HG03095 (cell line): ENCODE data around the gene KCNQ1.

Experiments
- ATAC-seq: cut with Tn5 transposase; IDR thresholded peaks from one replicate; pipeline ENCODE4 v1.9.1; 2021; ENCODE audit warnings: moderate library complexity; ENCODE audit not compliant: unreplicated experiment

Gene KCNQ1

DNA sequence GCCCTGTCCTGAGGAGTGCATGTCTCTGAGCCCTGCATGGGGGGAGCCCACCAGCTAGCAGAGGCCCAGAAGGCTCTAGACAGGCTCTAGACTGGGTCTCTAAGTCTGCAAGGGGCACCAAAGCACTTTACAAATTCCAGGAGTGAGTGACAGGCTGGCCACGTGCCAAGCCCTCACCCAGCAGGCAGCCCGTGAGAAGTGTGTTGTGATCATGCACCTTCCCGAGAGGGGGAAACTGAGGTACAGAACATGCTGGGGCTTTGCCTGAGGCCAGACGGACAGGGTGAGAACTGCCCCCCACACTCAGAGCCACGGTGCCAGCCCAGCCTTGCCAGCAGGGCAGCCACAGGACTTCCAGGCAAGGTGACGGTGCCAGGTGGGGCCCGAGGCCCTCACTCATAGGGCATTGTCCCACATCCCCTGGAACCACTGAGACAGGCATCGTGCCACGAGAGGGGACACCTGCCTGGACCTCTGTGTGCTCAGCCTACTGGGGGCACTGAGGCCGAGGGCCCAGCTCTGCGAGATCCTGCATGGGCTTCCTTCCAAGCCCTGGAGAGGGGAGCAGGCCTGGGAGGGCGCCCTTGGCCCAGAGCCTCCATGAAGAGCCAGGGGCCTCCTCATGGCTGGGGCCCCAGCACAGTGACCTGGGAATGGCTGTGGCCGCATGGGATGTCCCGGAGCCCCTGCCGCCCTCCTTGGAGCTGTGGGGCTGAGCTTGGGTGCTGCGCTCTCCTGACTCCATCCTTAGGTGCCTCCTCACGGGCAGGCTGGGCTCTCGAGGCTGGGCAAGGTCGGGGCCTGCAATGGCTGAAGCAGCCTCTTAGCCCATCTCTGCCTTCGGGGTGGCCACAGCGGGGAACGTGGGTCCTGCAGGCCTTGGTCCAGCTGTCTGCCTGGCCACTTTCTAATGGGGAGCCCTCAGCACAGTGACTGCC is 133.5 kb downstream of the KCNQ1 start:
- no peak for ATAC-seq

DNA sequence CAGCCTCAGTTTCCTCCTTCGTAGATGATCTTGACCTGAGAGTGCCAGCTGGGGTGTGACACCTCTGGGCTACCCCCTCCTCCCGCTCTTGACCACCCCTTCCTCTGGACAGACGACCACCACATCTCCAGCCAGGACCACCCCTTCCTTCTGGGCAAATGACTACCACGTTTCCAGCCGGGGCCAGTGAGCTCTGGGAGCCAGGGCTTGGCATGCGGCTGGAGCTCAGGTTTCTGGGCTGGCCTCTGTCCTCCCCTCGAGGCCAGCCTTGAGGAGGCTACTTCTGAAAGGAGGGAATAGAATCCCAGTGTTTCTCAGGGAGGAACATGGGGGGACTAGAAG is 134.1 kb downstream of the KCNQ1 start:
- ATAC-seq = no peak

DNA sequence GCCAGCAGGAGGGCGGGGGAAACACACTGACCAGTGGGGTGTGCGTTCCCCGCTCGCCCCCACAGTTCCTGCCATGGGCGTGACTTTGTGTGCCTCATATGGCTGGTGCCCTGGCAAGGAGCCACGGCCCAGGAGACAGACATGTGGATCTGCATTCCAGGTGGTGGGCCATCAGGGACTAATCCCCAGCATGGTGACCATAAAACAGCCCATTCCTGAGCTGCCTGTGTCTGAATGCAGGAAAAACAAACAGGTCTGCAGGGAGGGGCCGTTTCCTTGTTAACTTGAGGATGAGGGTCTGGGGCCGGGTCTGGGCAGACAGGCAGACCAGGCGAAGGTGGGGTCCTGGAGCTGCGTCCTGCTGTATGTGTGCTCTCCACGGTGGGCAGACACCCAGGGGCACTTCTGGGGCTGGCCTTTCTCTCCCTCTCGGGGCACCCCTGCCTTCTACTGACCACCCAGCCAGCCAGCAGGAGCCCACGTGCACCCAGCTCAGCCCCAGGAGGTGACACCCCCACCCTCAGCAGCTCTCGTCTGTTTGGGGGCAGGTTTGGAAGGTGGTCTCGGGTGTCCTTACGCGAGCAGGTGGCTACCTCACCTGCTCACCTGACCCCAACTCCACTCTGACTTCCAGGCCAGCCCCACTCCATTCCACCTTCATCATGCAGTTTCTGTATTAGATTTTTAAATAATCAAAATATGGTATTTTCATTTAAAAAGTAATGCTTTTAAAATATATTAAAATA is 134.7 kb downstream of the KCNQ1 start:
- no peak for ATAC-seq

DNA sequence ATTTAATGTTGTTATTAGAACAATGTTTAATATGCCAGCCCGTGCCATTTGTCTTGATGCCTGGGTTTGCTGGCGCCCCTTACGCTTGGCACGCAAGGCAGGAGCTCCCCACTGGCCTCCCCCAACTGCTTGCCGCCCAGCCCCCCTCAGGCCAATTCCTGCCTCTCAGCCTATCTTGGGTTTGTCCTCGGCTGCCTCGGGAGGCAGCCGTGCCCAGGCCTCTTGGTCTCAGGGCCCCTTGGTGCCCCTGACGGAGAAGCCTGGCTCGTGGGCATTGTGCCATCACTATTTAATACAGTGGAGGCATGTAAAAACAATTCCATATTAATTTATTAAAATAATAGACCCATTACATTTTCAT is 135.2 kb downstream of the KCNQ1 start:
- ATAC-seq = no peak

DNA sequence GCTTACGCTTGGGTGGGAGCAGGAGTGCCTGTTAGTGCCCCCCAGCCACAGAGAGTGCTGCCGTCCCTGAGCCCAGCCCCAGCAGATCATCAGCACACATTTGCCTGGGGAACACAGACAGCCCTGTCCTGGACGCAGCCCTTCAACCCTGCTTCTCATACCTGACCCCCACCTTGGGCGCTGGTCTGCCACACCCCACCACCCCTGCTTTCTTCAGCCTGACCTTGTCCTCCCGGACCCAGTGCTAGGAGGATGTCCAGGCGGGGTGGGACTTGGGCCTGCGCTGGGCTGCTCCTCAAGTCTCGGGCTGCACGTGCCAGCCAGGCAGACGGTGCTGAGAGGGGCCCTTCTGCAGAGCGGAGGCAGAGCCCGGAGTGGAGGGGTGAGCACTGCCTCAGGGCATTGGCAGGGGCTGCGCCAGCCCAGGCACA is 135.8 kb downstream of the KCNQ1 start:
- no peak for ATAC-seq

DNA sequence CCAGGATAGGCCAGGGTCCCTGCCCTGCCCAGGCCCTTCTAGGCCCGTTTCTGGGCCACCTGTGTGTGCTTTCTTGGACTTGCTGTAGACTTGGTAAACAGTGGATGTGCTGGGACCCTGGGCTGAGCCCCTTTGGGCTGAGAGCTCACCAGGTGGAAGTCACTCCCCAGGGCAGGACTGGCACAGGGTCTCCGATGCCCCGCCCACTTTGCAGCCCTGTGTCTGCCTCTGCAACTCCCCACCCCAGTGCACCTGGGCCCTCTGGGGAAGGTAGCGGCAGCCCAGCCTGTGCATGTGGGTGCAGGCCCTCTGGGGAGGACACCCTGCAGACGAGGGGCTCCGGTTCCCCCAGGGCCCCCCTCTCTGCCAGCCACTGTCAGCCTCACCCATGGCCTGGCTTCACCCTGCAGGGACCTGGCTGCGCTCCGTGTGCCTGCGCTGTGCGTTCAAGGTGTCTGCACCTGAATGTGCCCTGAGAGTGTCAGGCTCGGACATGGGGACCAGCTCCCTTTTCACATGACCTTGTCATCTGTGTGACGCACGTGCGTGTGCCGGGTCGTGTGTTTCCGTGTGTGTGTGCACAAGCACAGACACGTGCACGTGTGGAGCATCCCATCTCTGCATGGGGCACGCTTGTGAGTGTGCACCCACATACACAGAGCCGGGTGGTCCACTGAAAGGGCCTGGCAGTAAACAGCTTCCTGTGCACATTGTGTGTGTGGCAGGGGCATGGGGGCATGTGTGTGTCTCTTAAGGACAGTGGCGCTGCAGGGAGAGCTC is 136.5 kb downstream of the KCNQ1 start:
- ATAC-seq = no peak

DNA sequence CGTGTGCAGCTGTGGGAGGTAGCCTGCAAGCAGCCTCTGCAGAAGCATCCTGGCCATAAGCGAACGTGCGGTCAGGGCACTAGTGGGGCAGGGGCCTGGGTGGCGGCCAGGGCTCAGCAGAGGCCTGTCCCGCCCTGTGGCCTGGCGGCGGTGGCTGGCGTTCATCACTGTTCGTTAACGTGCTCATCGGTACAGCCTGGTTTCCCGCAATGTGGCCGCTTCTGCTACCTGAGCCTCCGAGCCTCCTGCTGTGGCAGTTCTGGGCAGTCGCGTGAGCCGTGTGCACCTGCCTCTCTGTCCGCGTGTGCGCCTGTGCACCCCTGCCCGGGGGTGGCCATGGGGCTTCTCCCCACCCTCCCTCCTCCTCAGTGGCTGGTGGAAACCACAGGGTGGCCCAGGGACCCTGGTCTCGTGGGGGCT is 137.1 kb downstream of the KCNQ1 start:
- ATAC-seq = no peak

DNA sequence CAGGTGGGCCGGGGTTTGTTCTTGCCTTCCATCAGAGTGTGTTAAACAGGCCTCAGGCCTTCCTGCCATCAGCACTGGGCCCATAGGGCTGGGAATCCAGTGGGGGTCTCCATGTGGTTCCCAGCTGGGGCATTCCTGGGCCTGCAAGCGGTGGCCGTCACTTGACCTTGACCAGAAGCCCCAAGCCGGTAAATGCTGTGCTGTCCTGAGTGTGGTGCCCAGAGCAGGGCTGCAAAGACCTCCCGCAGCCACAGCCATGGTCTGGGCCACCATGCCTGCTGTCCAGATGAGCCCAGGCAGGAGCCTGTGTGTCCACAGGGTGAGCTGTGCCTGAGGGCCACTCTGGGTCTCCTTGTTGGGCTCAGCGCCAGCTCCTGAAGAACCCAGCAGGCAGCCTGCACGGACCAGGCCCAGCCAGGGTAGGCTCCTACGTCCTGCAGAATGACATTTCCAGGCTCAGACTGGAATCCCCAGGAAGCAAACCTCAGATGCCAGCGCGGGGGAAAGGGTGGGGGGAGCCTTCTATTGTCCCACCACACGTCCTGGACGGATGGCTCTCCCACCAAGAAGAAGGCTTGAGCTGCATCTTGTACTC is 137.6 kb downstream of the KCNQ1 start:
- ATAC-seq = no peak

DNA sequence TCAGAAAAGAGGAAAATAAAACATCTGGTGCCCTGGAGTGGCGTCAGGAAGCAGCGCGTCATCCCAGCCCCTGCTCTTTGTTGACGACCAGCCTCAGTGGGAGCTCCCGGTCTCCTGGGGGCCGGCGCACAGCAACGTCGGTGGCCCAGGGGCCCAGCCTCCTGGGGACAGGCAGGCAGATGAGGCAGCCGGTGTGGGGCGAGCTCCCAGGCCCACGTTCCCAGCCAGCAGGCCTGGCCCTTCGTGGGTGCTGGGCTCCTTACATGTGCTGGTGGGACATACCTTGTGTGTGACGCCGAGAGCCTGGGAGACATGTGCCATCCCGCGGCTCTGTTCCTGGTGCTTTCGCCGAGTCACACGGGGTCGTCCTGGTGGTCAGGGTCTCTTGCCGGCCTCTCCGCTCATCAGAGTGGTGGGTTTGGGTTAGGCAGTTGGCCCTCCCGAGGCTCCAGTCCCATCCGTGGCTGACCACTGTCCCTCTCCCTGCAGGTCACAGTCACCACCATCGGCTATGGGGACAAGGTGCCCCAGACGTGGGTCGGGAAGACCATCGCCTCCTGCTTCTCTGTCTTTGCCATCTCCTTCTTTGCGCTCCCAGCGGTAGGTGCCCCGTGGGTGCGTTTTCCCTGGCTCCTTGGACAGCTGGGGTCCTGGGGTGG is 138.3 kb downstream of the KCNQ1 start:
- no peak for ATAC-seq

DNA sequence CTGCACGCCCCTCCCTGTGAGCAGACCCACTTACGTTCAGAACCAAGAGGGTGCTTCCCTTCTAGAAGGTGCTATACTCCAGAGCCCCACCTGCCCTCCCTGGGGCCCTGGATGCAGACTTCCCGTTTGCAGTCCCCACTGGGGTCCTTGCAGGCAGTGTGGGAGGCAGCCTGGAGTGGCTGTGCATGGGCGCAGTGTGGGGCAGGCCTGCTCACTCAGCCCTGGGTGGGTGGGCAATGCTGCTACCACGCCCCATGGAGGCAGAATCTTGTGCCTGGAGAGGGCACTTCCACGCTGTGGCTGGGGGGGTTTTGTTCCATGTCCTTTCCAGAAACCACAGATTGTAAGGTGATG is 138.8 kb downstream of the KCNQ1 start:
- ATAC-seq = no peak

DNA sequence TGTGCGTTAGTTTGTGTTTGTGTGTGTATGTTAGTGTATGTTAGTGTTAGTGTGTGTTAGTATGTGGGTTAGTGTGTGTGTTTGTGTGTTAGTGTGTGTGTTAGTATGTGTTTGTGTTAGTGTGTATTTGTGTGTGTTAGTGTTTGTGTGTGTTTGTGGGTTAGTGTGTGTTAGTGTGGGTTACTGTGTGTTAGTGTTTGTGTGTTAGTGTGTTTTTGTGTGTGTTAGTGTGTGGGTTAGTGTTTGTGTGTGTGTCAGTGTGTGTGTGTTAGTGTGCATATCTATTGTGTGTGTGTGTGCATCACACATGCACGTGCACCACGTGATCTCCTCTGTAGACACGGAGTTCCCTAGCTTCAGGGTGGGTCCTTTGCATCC is 139.6 kb downstream of the KCNQ1 start:
- no peak for ATAC-seq

DNA sequence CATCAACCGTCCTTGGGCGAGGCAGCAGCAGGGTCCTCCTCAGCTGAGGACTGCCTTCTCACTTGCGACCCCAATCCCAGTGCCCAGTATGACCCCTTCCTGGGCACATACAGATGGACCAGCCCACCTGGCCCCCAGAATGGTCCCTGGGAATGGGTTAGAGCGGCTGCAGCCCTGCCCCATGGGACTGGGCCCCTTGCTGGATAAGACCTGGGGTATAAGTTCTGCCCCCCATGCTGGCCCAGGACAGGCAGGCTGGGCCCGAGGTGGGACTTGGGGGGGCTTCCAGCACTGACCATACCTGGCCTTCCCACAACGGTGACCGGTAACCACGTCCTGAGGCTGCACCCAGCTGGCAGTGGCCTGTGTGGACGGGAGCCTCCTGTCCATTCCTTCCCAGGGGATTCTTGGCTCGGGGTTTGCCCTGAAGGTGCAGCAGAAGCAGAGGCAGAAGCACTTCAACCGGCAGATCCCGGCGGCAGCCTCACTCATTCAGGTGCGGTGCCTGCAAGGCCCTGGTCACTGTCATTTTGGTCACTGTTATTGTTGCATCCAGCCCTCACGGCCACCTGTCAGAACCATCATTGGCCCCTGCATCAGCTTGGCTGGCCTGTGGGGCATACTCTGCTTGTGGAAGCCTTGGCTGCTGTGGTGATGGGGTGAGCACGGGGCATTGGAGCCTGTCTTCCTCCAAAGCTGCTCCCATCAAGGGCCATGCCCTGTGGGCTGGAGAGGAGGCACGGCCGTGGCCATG is 140.2 kb downstream of the KCNQ1 start:
- no peak for ATAC-seq

DNA sequence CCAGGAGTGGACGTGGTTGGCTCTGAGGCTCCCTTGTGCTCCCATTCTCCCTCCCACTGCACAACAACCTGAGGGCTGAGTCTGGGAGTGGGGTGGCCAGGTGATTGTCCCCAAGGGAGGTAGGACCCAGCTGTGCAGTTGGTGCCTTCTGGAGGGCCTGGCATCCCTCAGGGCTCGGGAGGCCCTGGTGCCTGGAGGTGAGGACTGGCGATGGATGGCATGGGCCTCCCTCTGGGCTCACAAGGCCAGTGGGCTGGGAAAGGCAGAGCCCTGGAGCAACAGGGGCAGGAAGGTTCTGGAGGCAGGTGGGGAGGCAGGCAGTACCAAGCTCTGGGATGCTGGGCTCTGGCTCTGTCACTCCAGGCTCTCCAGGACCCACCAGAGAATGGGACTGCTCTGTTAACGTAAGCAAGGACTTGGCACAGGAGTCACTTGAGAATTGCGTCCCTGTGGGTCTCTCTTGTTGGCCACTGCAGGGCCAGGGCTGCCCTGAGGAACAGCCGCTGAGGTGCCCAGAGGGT is 140.8 kb downstream of the KCNQ1 start:
- no peak for ATAC-seq

DNA sequence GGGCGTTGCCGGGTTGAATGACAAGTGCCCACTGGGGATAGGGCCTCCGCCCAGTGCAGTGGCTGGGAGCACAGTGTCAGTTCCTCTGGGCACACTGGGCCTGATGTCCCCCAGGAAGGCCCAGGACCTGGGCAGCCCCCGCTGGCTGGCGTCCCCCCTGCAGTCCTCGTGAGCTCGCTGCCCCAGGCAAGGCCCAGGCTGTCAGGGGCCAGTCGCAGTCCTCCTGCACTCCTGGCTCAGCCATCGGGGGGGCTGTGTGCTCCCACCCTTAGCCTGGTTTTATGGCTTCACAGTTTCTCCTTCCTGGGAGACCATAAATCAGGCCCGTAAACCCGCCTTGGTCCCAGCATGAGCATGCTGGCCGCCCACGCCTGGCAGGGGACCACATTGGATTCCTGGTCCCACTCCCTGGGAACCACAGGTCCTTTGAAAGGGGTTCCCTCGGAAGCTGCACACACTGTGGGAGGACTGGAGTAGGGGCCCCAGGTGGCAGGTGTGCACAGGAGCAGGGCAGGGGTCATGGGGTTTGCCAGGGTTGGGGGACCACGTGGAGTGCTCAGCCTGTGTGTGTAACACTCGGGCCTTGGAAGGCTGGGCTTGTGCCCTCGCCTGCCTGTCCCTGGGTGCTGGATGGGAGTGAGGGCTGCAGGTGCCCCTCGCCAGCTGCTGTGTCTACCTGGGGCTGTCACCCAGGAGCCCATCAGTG is 141.4 kb downstream of the KCNQ1 start:
- ATAC-seq = no peak

DNA sequence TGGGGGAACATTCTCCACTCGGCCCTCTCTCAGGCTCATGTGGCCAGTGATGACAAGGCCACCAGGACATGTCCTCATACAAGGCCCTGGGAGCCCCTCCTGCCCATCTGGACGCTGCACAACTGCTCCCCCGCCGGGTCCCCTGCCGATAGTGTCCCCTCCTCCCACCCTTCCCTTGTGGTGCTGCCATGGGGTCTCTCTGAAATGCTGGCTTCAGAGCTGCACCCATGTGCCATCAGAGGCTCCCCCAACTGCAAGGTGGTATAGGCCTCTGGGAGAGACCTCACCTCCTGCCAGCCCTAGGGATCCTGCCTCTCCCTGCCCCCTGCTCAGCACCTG is 142.0 kb downstream of the KCNQ1 start:
- ATAC-seq = no peak

DNA sequence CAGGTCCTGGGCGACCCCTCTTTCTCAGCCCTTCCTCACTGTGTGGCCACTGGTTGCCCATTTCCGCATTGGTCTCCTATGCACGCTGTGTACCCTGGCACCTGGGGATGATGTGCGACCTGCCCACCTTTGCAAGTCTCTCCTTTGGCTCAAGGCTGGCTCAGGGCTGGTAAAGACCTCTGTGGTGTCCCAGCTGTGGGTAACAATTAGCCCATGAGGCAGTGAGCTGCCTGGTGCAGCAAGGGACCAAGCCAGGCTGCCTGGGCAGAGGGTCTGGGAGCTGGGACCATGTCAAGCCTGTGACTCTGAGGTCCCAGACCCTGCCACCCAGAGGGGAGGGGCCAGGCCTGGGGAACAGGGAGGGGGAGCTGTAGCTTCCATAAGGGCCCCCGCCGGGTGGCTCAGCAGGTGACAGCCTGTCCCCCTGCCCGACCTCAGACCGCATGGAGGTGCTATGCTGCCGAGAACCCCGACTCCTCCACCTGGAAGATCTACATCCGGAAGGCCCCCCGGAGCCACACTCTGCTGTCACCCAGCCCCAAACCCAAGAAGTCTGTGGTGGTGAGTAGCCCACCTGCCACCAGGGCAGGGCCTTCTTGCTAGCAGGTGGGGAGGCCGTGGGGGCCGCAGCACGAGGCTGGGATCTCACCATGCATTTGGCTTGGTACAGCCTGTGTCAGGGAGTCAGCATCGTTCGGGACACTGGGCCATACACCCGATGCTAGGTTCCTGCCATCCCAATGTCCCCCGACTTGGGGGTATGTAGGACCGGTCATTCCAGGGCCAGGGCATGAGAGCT is 142.5 kb downstream of the KCNQ1 start:
- ATAC-seq = no peak

DNA sequence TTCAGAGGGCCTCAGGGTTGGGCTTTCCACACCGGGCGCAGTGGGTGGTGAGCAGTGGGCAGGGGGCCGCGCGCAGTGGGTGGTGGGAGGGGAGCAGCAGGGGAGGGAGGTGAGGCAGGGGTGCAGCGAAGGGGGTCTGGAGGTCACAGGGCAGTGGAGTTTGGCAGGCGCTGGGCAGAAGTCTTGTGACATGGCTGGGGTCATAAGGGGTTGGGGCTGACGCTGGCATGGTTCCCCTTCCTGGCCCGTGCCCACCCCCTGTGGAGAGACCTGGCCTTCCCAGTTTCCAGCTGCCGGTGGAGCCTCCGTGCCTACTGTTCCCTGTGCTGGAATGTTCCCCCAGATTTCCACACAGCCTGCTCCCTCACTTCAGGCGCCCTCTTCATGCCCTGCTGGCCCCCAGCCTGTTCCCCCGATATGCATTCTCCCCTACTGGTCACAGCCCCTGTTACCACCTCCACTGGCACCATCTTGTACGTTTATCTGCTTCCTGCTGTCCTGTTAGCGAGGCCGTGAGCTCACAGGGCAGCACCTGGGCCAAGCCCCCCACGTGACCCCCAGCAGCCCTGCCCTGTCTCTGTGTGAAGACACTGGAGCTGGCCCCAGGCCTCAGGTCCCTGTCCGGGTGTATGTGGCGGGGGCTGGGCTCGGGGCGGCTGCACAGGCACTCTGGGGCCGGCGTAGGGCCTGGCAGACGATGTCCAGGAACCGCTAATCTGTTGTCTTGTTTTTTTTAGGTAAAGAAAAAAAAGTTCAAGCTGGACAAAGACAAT is 143.4 kb downstream of the KCNQ1 start:
- ATAC-seq = no peak
